Measurements from ENCODE around the gene DEPP1. TPM values are rescaled to one million over a fixed set of nuclear protein-coding genes. Genes with fewer than 3 reads are reported as not detected.
A peak's percentile ranks its signal among the peaks of the same experiment; 100 is the strongest.

DEPP1 gene
- total RNA-seq, 4 donors from 2014 or later = 47.3 to 144 (median 72.7) TPM

- 85 to 86% methylated on average over 9 of the region's 9 CpGs for WGBS, 2 donors
- TF ChIP-seq CTCF (IDR thresholded peaks at IDR 0.05) = no peak
- TF ChIP-seq POLR2A (IDR thresholded peaks at IDR 0.05) = no peak
- peak in 1 of 2 donors; percentile 78 for DNase-seq (ENCODE audit: low spot score in 2 of 2)
- no peak overlapping the region for H3K4me3 ChIP-seq (ENCODE audit: low read depth, poor library complexity, severe bottlenecking)
- intact Hi-C loops (cut with DNase I; ENCODE audit: low total_unique reads) = no loop called here
Measured at GRCh38 chr10:44937196-44938005, 41.2 kb downstream of the DEPP1 start.

- DNase-seq (ENCODE audit: low spot score in 2 of 2) = peak in 1 of 2 donors; percentile 21
- 82 to 91% methylated on average over 7 of the region's 7 CpGs for WGBS, 2 donors
- no peak overlapping the region for H3K4me3 ChIP-seq (ENCODE audit: low read depth, poor library complexity, severe bottlenecking)
- intact Hi-C loops (cut with DNase I; ENCODE audit: low total_unique reads) = no loop called here
- TF ChIP-seq CTCF (IDR thresholded peaks at IDR 0.05) (no peak), POLR2A (IDR thresholded peaks at IDR 0.05) (no peak)
Measured at GRCh38 chr10:44936314-44936975, 42.2 kb downstream of the DEPP1 start.

GRCh38 chr10:44935966-44936295, 42.7 kb downstream of the DEPP1 start:
- intact Hi-C loops (cut with DNase I; ENCODE audit: low total_unique reads) = no loop called here
- 31 to 35% methylated on average over 3 of the region's 3 CpGs for WGBS, 2 donors
- no peak for DNase-seq (ENCODE audit: low spot score in 2 of 2)
- TF ChIP-seq CTCF (IDR thresholded peaks at IDR 0.05) (no peak), POLR2A (IDR thresholded peaks at IDR 0.05) (no peak)
- H3K4me3 ChIP-seq (ENCODE audit: low read depth, poor library complexity, severe bottlenecking) = no peak overlapping the region

- 45 to 52% methylated on average over 8 to 9 of the region's 9 CpGs for WGBS, 2 donors
- TF ChIP-seq POLR2A (IDR thresholded peaks at IDR 0.05) (no peak), CTCF (IDR thresholded peaks at IDR 0.05) (no peak)
- intact Hi-C loops (cut with DNase I; ENCODE audit: low total_unique reads) = no loop called here
- DNase-seq (ENCODE audit: low spot score in 2 of 2) = peak; percentile 36 to 85
- H3K4me3 ChIP-seq (ENCODE audit: low read depth, poor library complexity, severe bottlenecking) = no peak overlapping the region
Measured at GRCh38 chr10:44935201-44935965, 43.2 kb downstream of the DEPP1 start.

GRCh38 chr10:44934416-44935200, 44.0 kb downstream of the DEPP1 start:
- intact Hi-C loops (cut with DNase I; ENCODE audit: low total_unique reads) = loop anchor here (5.0 kb wide), 1 partner anchor 43 kb away; the partner anchor contains the start of gene DEPP1
- TF ChIP-seq POLR2A (IDR thresholded peaks at IDR 0.05) = no peak
- no peak for TF ChIP-seq CTCF (IDR thresholded peaks at IDR 0.05)
- no peak overlapping the region for H3K4me3 ChIP-seq (ENCODE audit: low read depth, poor library complexity, severe bottlenecking)
- peak in 1 of 2 donors; percentile 80 for DNase-seq (ENCODE audit: low spot score in 2 of 2)
- 71 to 93% methylated on average over 16 to 18 of the region's 18 CpGs for WGBS, 2 donors

Measured in lower leg skin (tissue), 4 donors.